HG03457 (cell line): ENCODE data around the gene CTF1.
"Not testable (repeated sequence)": the region's sequence is repeated elsewhere in the genome, so short reads cannot be mapped to it uniquely, and the experiment has no call there.

ENCODE experiments used
- ATAC-seq: cut with Tn5 transposase; IDR thresholded peaks from one replicate; pipeline ENCODE4 v1.9.1; 2021; ENCODE audit warnings: moderate number of reproducible peaks; ENCODE audit not compliant: unreplicated experiment

The CTF1 gene, protein sequence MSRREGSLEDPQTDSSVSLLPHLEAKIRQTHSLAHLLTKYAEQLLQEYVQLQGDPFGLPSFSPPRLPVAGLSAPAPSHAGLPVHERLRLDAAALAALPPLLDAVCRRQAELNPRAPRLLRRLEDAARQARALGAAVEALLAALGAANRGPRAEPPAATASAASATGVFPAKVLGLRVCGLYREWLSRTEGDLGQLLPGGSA

DNA sequence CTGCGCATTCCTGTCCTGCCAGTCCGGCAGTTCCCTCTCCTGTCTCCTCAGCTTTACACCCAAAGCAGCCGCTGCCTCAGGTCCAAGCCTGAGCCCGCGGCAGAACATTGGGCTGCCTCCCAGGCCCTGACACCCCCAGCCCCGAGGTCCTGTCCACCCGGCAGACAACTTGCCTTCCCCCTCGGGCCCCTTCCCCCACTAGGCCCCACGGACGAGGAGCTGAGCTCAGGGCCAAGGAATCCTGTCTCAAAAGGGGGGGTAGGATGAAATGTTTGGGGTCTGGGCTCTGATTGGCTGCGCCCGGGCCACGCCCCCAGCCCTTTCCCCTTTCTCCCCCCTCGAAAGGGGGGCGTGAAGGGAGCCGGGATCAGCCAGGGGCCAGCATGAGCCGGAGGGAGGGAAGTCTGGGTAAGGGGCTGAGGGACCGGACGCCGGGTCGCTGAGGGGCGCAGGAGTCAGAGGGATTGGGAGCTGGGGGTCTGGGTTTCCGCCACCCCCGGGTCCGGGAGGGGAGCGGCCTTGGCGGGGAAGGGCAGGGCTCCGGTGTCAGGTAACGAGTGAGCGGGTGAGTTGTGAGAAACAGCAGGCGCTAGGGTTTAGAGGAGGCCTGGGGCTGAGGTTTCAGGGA, at the start of gene CTF1:
TSS of gene CTF1 (plus strand) at position 354 of the 628 bp plus-strand sequence. CDS start at position 384, 30 bp downstream.
- no peak for ATAC-seq

DNA sequence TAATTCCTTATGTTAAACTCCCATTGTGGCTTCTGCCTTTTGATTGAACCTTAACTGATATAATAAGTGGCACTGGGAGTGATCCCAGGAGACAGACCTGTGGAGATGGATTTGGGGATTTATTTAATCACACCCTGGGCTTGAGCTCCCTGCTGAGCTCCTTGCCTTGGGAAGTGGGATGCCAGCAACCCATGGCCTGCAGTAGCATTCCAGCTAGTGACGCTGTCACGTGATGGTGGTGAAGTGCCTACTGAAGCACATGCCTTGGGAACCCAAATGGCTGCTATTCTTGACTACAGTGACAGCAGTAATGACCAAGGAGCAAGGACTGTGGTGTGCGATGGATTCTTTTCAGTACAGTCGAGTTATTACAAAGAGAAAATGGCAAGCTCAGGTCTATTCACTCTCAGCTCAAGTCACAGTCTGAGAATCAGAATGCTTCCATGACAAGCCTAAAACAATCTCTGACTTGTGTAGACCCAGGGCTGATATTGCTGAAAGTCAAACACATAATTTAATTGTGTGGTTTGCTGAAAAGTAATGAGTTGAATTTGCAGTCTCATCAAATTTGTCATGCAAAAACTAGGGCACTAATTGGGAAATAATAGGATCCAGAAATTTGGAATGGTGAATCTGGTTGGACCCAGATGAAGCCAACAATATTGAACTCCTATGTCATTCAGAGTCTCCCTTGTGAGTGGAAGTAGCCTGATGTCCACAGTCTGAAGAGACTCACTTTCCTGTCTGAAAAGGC, 49.6 kb upstream of the CTF1 start:
- no peak for ATAC-seq

DNA sequence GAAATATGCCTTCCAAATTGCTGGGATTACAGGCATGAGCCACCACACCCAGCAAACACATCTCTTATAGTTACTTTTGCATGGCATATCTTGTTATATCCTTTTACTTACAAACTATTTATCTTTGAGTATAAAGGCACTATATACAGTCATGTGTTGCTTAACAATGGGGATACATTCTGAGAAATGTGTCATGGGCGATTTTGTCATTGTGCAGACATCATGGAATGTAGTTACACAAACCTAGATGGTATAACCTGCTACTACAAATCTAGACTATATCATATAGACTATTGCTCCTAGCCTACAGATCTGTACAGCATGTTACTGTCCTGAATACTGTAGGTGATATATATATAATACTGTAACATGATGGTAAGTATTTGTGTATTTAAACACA, 46.2 kb upstream of the CTF1 start:
- no peak for ATAC-seq

DNA sequence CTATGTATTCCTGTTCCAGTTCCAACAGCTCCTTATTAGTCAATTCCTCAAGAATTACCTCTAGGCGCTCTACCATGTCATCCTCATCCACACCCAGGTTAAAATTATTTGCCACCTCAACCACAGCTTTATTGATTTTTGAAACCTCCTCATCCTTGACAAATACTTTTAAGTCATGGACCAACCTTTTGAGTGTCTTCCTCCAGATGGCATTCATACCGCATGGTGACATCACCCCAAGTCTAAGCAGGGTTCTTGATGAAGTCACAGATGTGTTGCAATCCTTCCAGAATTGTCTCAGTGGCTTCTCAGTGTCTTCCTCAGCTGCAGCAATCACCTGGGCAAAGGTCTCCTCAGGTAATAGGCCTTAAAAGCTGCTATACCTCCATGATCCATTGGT, 42.7 kb upstream of the CTF1 start:
- no peak for ATAC-seq

DNA sequence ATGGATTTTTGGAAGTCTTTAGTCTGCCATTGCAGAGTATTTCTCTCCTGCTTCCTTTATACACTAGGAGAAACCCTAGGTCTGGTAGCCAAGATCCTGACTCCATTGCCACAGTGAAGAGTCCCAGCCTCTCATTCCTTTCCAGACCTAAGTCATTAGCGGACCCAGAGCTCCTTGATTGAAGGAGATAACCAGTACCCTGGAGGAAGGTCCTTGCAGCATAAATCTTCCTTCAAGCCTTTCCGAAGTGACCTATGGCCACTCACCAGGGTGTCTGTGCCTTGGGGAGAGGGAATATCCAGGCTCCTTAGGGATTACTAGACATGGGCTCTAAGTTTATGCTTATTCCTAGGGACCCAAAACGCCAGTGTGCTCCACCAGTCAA, 38.3 kb upstream of the CTF1 start:
- ATAC-seq: no peak

DNA sequence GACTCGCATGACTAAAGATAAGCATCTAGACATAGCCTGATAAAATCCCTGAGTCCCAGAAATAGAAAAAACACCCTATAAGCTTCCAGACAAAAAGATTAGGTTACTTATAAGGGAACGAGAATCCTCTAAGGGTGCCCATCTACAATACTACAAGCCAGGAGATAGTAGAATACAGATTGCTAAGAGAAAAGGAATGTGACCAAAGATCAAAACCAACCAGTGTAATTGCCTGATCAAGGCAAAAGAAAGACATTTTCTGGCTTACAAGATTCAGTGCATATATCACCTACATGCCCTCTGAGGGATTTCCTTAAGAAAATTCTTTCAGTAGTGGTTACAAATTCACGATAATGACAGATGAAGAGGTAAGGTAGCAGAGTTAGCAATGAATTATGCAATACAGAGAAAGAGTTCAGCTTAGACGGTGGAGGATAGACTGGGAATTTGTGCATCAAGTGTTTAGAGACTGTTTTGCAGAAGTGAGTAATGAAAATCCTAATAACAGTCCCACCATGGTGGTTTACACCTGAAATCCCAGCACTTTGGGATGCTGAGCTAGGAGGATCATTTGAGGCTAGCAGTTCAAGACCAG, 37.5 kb upstream of the CTF1 start:
- no peak for ATAC-seq

DNA sequence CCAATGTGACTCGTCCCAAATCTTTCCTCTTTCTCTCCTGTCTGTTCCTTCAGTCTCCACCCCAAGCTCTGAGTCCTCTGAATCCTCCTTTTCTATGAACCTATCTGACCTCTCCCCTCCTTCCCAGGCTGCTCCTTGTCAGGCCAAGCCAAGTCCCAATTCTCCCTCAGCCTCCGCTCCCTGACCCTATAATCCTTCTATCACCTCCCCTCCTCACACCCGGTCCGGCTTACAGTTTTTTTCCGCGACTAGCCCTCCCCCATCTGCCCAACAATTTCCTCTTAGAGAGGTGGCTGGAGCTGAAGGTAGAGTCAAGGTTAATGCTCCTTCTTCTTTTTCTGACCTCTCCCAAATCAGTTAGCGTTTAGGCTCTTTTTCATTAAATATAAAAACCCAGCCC, 35.7 kb upstream of the CTF1 start:
- ATAC-seq: not testable (repeated sequence)

DNA sequence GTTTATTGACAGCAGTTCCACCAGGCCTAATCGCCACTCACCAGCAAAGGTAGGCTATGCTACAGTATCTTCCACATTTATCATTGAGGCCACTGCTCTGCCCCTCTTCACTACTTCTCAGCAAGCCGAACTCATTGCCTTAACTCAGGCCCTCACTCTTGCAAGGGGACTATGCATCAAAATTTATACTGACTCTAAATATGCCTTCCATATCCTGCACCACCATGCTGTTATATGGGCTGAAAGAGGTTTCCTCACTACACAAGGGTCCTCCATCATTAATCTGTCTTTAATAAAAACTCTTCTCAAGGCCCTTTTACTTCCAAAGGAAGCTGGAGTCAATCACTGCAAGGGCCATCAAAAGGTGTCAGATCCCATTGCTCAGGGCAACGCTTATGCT, 33.2 kb upstream of the CTF1 start:
- not testable (repeated sequence) for ATAC-seq

DNA sequence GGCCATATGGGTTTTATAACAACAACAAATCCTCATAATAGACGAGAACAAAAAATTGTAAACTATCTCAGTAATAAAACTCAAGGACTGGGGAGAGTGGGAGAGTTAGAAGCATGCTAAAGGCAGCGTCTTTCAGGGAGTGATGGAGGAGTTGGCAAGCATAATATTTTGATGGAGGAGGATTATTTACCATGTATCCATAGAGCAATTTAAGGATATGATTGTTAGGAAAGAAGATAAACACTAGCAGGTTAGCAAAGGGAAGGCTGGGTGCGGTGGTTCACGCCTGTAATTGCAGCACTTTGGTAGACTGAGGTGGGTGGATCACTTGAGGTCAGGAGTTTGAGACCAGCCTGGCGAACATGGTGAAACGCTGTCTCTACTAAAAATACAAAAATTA, 30.4 kb upstream of the CTF1 start:
- ATAC-seq: no peak

DNA sequence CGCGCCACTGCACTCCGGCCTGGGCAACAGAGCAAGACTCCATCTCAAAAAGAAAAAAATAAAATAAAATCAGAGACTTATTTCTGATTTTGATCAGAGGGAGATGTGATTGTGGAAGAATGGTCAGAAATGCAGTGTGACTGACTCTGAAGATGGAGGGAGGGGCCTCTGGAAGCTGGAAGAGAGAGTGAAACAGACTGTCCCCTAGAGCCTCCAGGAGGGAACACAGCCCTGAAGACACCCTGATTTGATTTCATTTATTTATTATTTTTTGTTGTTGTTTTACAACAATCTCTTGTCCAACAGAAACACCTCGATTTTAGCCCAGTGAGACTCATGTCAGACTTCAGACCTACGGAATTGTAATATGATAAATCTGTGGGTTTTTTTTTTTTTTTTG, 28.7 kb upstream of the CTF1 start:
- ATAC-seq: no peak

DNA sequence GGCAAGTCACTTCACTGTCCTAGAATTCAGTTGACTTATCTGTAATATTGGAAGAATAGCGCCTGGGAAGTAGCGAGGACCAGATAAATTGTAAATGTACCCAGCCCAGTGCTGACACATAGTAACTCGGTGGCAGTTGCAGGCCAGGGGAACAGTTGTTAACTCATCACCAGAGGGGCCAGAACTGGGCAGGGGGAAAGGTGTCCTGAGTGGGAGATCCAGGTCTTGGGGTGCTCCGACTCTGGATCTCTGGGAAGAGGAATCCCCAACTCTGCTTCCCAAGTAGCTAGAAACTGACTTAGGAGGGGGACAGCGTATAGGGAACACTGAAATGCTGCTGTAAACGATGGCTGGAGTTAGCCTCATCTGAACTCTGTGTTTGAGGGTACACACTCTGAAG, 25.5 kb upstream of the CTF1 start:
- no peak for ATAC-seq

DNA sequence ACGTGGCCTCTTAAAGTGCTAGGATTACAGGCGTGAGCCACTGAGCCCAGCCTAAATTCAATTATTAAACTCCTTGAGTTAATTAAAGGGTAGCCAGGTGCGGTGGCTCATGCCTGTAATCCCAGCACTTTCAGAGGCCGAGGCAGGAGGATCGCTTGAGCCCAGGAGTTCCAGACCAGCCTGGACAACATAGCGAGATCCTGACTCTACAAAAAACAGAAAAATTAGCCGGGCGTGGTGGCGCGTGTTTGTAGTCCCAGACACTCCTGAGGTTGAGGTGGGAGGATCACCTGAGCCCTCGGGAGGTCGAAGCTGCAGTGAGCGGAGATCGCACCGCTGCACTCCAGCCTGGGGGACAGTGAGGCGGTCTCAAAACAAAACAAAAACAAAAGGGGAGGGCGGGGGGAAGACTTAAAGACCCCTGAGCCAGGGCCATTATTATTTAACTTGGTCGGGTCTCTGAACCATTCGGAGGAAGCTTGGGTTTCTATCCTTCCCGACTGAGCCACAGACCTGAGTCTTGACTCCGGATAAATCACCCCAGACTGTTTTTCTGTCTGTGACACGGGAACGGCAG, 22.1 kb upstream of the CTF1 start:
- ATAC-seq: no peak

DNA sequence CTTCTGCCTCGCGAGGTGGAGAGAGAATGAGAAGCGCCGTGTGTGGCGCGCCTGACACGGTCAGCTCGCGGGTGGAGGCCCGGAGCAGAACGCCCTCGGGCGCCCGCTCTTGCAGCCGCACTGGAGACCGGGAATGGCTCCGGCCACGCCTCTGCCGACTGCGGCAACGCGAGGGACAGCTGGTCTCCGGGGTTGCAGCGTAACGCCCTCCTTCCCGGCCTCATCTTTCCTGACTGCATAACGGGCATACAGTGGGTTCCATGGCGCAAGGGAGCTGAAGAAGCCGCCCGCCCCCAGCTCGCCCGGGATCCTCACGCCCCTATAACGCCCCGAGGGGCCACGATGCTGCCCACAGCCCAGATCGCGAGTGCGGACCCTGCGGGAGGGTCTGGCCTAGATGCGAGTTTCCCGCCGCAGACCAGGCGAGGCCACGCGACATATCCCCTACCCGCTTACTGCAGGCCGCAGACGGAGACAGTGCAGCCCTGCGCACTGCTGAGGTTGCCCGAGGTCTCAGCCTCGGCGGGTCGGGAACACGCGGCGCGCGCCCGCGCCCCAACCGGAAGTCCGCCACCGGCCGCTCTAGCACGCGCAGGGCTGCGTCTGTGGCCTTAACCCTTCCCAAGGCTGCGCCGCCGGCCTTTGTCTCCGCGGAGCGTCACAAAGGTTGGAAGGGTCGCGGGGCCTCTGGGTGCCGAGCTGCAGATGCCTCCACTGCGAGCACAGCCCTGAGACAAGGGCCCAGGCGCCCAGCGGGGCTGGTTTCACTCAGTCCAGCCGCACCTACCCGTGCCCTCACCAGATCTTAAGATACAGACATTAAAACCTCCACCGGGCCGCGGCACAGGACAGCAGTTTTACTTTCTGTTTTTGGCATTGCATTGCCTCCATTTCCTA, 21.3 kb upstream of the CTF1 start:
- ATAC-seq: peak; percentile 58

DNA sequence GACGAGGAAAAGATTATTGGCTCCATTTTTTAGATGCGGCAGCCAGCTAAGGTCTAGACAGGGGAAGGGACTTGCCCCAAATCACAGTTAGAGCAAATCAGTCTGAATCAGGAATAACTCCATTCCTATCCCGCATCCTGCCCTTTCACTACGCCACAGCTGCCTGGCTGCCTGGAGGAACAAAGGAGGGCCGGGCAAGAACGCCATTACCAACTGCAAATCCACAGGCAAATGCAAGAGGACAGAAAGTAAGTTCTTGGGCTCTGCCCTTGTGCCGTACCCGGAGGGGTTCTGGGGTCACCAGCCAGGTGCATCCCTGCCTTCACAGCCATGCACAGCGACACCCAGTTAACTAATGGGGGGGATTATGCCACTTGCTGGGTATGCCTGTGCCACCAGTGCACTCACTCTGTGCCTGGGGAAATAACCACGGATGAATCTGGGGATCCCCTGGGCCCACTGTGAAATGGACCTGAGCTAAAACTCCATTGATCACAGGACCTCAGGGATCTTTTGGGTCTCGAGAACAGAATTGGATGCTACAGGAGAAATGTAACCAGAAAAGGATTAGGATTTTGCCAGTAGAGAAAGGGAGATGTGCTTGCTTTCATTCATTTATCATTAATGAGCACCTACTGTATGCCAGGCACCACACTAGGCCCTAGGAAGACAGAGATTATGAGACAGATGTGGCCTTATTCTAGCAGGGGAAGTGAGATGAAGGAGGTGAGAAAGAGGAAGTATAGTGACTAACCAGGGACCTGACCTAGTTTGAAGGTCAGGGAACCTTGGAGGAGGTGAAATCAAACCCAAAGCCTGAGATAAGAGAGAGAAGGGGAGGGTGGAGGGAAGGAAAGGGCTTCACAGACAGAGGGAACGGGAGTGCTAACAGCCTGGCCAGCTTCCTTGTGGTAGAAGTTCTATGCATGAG, 20.3 kb upstream of the CTF1 start:
- ATAC-seq: no peak

DNA sequence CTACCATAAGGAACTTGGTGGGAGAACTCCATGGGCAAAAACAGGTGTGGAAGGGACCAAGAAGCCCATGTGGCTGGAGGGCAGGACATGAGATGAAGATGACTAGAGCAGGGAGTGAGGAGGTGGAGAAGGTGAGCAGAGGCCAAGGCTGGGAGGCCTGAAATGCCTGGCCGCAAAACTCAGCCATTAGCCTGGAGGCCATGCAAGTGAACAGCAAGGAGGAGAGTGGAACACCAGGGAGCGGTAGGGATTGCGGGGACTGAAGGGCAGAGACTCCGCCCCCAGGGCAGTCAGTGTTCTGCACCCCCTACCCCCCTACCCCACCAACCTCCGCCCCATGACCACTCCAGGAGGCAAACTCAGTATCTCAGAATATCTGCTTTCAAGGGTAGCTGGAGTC, 19.5 kb upstream of the CTF1 start:
- no peak for ATAC-seq

DNA sequence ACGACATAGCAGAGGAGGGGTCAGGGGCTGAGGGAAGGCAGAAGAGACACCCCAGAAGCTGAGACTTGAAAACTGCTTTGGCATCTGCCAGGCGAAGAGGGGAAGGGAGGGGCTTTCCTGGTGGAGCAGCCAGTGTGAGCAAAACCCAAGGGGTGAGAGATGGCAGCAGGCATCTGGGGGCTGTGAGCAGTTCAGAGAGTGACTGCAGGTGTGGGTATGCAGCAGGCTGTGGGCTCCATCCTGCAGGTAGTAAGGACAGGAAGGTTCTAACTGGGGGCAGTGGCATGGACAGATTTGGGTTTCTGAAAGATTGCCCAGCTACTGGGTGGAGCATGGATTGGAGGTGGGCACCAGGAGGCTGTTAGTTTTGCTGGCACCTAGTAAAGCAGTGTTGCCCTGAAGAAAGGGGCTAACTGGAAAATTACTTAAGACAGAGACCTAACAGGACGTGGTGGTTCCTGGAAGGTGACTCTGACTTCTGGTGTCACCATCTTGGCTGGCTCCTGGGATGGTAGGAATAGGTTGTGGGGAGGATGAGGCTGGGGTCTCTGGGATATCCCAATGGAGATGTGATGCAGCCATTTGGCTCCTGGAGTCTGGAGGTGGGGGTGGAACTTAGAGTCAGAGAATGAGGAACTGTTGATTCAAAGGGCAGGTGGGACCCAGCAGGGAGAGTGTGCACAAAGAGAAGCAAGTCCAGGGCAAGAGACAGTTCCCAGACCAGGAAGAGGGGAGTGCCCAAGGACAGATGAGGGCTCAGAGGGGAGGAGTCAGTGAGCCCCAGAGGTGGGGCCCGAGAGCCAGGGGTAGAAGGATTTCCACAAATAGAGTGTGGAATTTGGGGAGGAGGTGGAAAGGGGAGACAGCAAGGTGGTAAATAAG, 13.7 kb upstream of the CTF1 start:
- no peak for ATAC-seq

DNA sequence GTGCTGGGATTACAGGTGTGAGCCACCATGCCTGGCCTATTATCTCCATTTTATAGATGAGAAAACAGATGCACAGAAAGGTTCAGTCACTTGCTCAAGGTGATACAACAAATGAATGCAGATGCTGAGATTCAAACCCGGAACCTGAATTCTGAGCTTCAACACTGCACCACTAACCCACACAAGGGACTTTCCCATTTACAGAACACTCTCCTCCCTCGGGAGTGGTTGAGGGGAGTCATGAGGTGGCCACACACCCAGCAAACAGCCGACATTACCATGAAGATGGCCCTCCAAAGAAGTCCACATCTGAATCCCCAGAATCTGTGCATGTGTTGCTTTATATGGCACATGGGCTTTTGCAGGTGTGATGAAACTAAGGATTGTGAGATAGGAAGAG, 11.7 kb upstream of the CTF1 start:
- no peak for ATAC-seq

DNA sequence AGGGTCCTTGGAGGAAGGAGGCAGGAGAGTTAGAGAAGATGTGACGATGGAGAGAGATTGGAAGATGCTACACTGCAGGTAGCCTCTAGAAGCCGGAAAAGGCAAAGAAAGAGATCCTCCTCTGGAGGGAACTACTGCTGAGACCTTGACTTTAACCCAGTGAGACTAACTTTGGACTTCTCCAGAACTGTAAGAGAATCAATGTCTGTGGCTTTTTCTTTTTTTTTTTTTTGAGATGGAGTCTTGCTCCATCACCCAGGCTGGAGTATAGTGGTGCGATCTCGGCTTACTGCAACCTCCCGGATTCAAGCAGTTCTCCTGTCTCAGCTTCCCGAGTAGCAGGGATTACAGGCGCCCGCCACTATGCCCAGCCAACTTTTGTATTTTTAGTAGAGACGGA, 11.2 kb upstream of the CTF1 start:
- ATAC-seq: no peak

DNA sequence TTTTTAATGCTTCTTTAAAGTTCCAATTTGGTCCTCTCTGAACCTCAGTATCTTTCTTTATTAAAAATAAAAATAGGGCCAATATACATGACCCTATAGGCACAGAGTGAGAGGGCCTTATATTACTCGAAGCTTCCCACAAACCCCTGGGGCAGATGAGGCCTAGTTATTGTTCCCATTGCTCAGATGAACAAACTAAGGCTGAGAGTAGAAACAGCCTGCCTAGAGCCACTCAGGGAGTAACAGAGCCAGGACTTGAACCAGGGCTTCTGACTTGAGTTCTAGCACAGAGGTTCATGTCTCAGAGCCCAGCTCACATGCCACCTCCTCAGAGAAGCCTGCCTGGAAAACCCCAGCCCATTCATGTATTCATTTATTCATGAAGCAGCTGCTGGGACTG, 10.3 kb upstream of the CTF1 start:
- ATAC-seq: no peak
